LoVo (cell line): ENCODE measurements around the gene TM9SF1.

Experiments used
- DNase-seq: peaks from one replicate; pipeline ENCODE4 v3.0.0-alpha.2; 2016; ENCODE audit warnings: low spot score

TM9SF1 gene

DNA sequence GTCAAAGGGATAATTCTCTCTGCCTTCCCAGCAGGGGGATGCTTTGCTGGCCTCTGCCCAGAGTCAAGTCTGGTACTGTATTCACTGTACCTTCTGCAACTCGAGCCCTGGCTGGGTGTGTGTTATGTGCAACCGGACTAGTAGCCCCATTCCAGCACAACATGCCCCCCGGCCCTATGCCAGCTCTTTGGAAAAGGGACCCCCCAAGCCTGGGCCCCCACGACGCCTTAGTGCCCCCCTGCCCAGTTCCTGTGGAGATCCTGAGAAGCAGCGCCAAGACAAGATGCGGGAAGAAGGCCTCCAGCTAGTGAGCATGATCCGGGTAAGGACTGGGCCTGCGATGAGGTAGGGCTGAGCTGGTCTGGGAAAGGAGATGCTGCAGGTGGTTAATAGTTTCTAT, 44.7 kb downstream of the TM9SF1 start:
- no peak for DNase-seq

DNA sequence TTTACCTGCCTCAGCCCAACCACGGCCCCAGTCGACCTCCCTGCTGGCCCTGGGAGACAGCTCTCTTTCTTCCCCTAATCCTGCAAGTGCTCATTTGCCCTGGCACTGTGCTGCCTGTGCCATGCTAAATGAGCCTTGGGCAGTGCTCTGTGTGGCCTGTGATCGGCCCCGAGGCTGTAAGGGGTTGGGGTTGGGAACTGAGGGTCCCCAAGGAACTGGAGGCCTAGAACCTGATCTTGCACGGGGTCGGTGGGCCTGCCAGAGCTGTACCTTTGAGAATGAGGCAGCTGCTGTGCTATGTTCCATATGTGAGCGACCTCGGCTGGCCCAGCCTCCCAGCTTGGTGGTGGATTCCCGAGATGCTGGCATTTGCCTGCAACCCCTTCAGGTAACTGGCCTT, 45.2 kb downstream of the TM9SF1 start:
- DNase-seq: no peak

DNA sequence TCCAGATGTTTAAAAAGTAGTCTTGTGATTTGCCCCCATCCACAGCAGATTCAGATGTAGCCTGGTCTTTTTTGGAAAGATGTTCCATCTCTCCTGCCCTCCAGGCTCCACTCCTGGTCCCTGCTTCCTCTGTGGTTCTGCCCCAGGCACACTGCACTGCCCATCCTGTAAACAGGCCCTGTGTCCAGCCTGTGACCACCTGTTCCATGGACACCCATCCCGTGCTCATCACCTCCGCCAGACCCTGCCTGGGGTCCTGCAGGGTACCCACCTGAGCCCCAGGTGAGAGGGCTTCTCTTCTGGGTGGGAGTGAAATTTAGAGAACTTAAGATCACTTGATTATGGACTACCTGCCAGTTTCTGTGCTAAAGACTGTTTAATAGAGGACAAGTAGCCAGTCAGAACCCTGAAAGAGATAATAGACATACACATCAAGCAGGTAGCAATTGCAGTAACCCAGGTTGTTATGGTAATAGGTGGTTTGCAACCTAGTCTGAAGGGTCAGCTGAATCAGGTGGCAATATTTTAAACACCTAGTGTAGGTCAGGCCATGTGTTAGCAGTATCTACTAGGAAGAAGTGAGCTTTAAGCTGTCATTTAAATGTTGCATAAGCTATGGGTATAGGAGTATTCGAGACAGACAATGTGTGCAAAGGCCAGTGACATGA, 45.8 kb downstream of the TM9SF1 start:
- DNase-seq: no peak

DNA sequence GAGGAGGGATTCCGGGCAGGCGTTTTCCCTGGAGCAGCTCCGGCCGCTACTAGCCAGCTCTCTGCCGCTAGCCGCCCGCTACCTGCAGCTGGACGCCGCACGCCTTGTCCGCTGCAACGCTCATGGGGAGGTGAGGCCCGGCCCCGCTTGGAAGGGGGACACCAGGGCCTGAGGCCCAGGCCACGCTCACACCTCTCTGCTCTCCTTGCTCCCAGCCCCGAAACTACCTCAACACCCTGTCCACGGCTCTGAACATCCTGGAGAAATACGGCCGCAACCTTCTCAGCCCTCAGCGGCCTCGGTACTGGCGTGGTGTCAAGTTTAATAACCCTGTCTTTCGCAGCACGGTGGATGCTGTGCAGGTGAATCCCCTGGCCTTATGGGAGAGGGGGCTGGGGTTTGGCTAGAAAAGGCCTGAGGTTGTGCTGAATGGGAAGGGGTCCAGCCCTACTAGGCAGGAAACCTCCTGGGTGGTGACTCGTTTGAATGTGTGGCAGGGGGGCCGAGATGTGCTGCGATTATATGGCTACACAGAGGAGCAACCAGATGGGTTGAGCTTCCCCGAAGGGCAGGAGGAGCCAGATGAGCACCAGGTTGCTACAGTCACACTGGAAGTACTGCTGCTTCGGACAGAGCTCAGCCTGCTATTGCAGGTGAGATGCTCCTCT, 47.3 kb downstream of the TM9SF1 start:
- DNase-seq: no peak

DNA sequence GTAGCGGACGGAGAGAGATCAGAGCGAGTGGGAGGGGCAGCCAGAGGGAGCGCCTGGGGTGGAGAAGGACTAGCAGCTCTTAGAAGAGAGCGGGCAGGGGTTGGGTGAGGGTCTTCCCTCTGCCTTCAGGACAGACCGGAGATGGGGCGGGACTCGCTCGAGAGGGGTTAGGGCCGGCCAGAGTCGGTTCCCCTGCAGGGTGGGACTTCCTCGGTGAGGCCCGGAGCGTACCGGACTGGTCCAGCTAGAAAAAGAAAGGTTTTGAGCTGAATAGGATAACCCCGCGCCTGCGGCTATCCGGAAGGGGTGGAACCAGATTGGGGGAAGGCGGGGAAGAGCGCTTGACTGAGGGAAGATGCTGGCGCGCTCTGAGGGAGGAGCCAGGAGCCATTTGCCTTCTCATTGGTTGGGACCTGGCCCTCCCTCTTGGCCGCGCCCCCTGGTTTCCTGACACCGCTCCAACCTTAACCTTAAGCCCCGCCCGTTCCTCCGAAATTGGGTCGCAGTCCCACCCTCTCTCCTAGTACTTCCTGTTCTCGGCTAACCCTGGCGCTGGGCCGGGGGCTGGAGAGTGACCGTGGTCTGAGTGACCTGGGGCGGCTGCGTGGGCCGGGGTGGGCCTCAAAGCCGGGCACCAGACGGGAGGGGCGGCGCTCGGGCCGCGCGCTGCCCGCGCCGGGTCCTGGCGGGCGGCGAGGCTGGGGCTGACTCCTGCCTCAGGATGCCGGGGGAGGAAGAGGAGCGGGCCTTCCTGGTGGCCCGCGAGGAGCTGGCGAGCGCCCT, 48.1 kb downstream of the TM9SF1 start, which contains the start of gene RNF31:
TSS of gene RNF31 (plus strand) at position 521 of the 783 bp plus-strand sequence. CDS start at position 722, 201 bp downstream.
- DNase-seq: peak; percentile 99

DNA sequence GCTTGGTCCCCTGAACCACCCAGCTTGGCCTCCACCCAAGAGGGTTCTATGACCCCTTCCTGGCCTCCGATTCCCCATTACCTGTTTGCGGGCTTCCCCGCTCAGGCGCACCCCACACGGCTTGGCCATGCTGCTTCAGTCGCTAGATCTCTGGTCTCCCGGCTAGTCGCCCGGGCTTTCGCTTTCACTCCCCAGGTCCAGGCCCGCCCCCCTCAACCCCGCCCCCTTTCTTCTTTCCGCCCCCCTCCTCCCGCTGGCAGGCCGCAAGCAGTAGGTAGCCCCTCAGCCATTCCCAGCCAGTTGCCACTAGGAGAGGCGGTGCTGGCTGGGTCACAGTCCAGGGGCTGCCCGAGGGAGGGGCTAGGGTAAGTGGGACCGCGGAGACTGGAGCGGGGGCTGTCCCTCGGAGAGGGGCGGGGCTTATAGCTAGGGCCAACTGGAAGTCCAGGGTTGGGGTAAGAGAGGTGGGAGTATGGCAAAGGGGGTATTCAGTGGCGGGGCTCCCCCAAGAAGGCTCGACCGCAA, 48.7 kb downstream of the TM9SF1 start, which contains the start of gene PSME2:
TSS of gene PSME2 (minus strand) at position 158 of the 525 bp plus-strand sequence. CDS start at position 129, 29 bp downstream.
- peak; percentile 97 for DNase-seq

DNA sequence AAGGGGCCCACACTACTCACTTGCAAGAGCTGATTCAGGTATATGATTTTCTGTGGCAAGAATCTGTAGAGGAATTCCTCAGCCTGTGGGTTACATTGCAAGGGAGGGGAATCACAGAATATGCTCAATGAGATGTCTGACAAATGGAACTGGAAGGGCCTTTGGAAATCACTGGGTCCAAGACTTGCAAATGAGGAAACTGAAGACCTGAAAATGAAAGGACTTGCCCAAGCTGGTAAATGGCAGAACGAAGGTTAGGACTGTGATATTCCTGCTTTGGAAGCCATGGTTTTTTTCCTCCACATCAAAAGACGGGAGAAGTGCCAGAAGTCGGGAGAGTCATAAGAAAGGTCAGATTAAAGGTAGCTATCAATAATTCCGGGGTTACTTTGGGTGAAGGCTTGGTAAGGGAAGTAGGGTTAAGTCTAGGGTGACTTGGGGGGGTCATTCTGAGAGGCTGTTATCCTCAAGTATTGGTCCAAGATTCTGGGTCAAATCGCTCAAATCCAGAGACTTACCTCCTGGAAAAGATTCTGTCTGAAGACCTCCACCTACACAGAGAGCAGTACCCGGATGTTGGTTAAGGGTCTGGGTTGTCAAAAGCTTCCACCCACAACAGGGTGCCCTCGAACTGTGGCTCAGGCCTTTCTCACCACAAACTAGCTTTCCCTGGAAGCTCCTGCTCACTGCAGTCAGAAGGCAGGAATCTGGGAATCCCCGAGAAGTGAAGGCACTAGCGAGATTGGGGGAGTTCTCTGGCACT, 49.4 kb downstream of the TM9SF1 start:
- DNase-seq: no peak

DNA sequence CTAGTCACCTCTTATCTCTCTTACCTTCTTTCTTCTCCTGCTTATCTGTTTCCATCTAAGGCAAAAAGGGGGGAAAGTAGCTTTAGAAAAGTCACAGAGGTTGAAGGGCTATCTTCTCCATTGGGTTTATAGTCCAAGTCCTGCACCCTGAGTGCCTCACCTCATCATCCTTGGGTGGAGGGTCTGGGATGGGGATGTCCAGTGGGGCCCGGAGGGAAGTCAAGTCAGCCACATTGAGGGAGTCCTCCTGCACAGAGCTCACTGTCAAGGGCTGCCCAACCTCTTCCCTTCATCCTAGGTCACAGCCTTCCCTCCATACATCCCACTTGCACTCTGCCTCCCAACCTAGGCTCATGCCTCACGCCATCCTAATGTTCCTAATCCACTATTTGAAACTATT, 50.0 kb downstream of the TM9SF1 start:
- DNase-seq: no peak

DNA sequence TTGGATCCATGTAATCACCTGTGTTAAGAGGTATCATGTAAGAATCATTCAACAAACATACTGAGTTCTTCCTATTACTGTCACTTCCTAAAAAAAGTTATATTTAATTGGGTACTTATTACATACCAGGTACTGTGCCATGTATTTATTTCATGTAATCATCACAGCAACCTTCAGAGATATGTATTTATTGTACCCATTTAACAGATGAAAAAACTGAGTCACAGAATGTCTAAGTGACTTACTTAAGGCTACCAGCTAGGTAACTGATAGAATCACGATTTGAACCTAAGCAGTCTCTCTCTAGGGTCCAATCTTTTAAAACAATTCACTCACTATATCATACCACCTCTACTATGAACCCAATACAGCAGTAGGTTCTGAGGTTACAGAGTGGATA, 50.8 kb downstream of the TM9SF1 start:
- no peak for DNase-seq

DNA sequence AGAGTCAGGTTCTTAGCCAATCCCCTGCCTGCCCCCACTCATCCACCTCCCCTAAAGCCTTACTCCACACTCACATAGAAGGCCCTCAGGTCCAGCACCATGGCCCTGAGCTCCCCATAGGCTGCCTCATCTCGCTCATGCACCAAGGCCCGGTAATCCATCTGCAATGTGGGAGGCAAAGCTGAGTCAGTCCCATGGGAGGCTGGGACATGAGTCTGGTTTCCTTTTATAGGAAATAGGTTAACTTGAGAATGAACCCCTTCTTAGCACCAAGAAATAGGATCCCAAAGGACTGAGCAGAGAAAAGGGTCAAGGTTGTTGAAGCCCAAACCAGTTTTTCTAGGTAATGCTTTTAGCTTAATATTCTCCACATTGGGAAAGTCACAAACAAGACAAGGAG, 51.7 kb downstream of the TM9SF1 start:
- no peak for DNase-seq

DNA sequence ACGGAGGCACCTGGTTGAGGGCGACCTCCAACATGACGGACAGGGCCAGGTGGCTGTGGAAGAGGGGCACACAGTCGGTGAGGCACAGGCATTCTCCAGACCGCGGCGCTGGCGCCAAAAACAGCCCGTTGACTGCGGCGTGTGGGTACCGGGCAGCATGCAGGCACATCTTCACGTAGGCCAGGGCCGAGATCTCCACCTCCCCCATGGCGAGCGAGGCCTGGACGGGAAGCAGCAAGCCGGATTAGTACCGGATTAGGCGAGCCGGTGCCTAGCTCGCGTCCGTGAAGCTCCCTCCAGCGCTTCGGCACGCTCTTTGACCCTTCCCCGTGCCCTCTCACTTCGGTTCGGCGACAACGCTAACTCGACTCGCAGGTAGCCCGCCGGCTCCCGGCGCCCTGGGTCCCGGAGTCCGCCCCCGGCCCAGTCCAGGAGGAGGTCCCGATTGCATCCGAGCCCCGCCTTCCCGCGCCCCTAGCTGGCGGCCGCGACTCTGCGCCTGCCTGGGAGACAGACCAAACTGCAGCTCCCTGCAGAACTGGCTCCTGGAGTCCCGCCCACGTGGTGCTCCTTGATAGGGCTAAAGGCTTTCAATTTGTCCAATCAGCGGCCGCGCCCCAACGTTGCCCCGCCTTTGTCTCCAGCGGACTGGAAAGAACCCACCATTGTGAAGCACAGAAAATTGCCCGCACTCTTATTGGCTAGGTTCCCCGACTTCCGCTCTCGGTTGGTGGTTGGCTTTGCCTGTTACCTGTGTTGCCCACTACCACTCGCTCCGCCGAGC, 54.0 kb downstream of the TM9SF1 start, which contains the start of gene EMC9:
TSS of gene EMC9 (minus strand) at position 495 of the 784 bp plus-strand sequence. CDS start at position 208, 287 bp downstream.
- peak; percentile 99 for DNase-seq

DNA sequence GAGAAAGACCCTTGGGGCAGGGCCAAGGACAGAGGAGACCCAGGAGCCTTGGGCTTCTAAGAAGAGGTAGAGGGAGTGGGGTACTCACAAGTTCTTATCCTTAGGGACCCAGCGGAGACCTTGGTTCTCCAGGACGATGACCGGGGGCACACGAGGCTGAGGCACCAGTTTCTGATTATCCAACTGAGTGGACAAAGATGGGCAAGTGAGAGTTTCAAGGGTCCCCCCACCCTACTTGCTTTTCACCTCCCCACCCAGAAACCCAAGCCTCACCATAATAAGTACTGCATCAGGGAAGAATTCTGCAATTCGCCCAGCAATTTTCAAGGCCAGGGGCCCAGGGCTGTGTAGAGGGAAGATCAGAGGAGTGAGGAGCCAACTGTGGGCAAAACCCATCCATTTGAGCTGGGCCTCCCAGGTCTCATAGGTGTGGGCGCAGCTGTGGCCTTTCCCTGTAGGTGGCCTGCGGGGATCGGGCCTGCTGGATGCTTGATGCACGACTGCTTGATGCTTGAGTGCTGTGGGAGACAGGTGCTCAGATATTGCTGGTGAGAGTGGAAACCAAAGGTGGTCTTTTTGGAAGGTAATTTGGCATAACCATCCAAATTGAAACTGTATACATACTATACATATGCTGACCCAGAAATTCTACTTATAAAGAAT, 55.8 kb downstream of the TM9SF1 start:
- DNase-seq: peak; percentile 20
